Astrocyte of the cerebellum (primary cell): Measurements from ENCODE around the gene PTPN11.

Source experiments
- DNase-seq: peaks from one replicate; pipeline ENCODE4 v3.0.0-alpha.2; 2011; ENCODE audit warnings: low read depth
- H3K4me3 ChIP-seq: 2 replicates; pipeline ENCODE4 v1.5.1; 2011; ENCODE audit warnings: mild to moderate bottlenecking, low read depth, low read length, moderate library complexity
- CTCF ChIP-seq: IDR thresholded peaks from 2 replicates; pipeline ENCODE4 v1.5.1; 2012; ENCODE audit warnings: low read length, low read depth, moderate library complexity, mild to moderate bottlenecking; ENCODE audit errors: missing control alignments
- in situ Hi-C: cut with HindIII; loops from 2 replicates; pipeline ENCODE4 v1.10.0; 2017; ENCODE audit warnings: low sequenced_read_pairs

The PTPN11 gene

DNA sequence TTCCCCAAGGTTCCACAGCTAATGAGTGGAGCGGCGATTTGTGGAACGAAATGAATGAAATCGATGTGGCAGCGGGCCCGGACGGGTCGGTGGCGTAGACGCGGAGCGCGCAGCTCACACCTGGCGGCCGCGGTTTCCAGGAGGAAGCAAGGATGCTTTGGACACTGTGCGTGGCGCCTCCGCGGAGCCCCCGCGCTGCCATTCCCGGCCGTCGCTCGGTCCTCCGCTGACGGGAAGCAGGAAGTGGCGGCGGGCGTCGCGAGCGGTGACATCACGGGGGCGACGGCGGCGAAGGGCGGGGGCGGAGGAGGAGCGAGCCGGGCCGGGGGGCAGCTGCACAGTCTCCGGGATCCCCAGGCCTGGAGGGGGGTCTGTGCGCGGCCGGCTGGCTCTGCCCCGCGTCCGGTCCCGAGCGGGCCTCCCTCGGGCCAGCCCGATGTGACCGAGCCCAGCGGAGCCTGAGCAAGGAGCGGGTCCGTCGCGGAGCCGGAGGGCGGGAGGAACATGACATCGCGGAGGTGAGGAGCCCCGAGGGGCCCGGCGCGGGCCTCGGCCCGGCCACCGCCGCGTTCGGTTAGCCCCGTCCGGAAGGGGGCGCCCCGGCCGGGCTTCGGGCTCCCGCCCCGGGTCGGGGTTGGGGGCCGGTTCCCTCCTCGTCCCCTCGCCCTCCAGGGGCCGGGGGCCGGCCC, at the start of gene PTPN11:
PTPN11 (plus strand) TSS at position 340 of the 689 bp plus-strand sequence; CDS start at position 505, 165 bp downstream.
- H3K4me3 ChIP-seq = peak within 1 kb of the TSS; percentile 93
- in situ Hi-C loops = no loop called here
- TF ChIP-seq CTCF = peak; percentile 30
- peak; percentile 29 for DNase-seq

GRCh38 chr12:112370199-112370598, 48.5 kb upstream of the PTPN11 start:
- no peak for DNase-seq
- in situ Hi-C loops = no loop called here
- no peak for TF ChIP-seq CTCF
- H3K4me3 ChIP-seq = no peak overlapping the region

DNA sequence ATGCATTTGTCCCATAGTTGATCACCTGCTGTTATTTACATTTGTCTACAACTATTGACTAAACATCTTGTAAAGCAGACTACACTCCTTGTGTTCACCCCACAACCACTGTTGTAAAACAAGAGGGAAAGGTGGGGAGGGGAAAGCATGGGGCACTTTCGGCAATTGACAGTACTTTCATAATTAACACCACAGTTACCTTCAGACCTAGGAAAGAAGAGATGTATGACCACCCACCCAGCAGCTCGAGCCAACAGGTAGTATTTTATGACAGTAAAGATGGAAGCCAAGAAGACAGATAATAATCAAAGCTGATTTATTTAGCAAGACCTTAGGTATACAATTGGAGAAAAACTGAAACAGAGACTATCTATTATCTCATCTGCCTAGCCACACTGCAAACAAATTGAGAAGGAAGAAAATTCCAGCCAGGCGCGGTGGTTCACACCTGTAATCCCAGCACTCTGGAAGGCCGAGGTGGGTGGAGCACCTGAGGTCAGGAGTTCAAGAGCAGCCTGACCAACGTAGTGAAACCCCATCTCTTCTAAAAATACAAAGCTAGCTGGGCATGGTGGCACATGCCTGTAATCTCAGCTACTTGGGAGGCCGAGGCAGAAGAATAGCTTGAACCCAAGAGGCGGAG, 47.8 kb upstream of the PTPN11 start:
- in situ Hi-C loops = no loop called here
- H3K4me3 ChIP-seq = no peak overlapping the region
- no peak for DNase-seq
- TF ChIP-seq CTCF = no peak

- TF ChIP-seq CTCF = no peak
- no peak for DNase-seq
- H3K4me3 ChIP-seq = no peak overlapping the region
- in situ Hi-C loops = no loop called here
Observed at GRCh38 chr12:112374166-112374740, 44.5 kb upstream of the PTPN11 start.

GRCh38 chr12:112375105-112375504, 43.6 kb upstream of the PTPN11 start:
- in situ Hi-C loops = no loop called here
- TF ChIP-seq CTCF = no peak
- no peak for DNase-seq
- no peak overlapping the region for H3K4me3 ChIP-seq

DNA sequence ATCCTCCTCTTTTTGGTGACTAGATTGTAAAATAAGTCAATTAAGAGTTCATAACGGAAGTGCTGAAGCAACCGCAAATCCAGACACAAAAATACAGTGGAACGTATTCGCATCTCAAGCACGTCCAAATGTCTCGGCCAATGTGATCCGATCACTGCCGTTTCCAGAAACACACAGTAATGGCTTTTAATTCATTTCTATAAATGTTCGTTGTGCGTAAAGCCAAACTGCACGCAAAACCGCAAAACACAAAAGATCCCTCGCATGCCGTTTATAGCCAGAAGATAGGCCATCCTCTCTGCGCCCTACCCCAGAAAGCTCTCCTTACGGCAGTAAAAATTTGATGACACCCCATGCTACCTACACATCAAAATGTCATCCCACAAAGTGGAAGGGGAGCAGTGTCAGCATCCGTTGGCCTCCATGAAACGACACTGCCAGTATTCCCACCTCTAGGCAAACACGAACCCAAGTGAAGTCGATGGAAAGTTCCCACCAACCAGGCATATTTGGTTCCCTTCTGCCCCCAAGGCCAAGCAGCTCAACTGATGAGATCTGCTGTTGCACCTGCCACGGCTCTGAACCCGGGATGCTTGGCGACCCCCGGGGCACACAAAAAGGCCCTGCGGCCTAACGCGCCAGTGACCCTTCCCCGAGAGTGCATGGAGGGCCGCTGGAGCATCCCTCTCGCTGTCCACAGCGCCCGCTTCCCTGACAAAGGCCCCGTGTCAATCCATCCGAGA, 37.9 kb upstream of the PTPN11 start:
- no peak for TF ChIP-seq CTCF
- peak overlapping the region; percentile 66 for H3K4me3 ChIP-seq
- in situ Hi-C loops = no loop called here
- no peak for DNase-seq
